ENCODE measurements around the gene ADGRV1.

The ADGRV1 gene

GRCh38 chr5:90547072-90547536, 11.5 kb upstream of the ADGRV1 start:
- Histone ChIP-seq H3K36me3 (ENCODE audit: low read depth) (no peaks in the 10 kb centered on the region), H3K27ac (ENCODE audit: poor library complexity, severe bottlenecking) (no peak overlapping the region), H3K27me3 (ENCODE audit: insufficient read depth, poor library complexity, severe bottlenecking) (peaks cover 19% of the 10 kb centered on the region), H3K9me3 (ENCODE audit: severe bottlenecking) (no peaks in the 10 kb centered on the region), H3K4me1 (ENCODE audit: insufficient read depth, poor library complexity, severe bottlenecking) (no peaks in the 10 kb centered on the region), H3K4me3 (ENCODE audit: severe bottlenecking) (no peak overlapping the region)
- DNase-seq (ENCODE audit: low spot score) (no peak), ATAC-seq (ENCODE audit: low read depth) (no peak)
- no peak for TF ChIP-seq CTCF (IDR thresholded peaks at IDR 0.05; ENCODE audit: poor library complexity, severe bottlenecking)

GRCh38 chr5:90548069-90548593, 10.5 kb upstream of the ADGRV1 start:
- H3K4me3 ChIP-seq (ENCODE audit: severe bottlenecking), result no peak overlapping the region
- no peak for TF ChIP-seq CTCF (IDR thresholded peaks at IDR 0.05; ENCODE audit: poor library complexity, severe bottlenecking)
- H3K27me3 ChIP-seq (ENCODE audit: insufficient read depth, poor library complexity, severe bottlenecking), result peaks cover 24% of the 10 kb centered on the region
- DNase-seq (ENCODE audit: low spot score), result no peak
- ATAC-seq (ENCODE audit: low read depth), result peak; percentile 73
- no peak overlapping the region for H3K27ac ChIP-seq (ENCODE audit: poor library complexity, severe bottlenecking)
- H3K9me3 ChIP-seq (ENCODE audit: severe bottlenecking), result no peaks in the 10 kb centered on the region
- H3K4me1 ChIP-seq (ENCODE audit: insufficient read depth, poor library complexity, severe bottlenecking), result no peaks in the 10 kb centered on the region
- no peaks in the 10 kb centered on the region for H3K36me3 ChIP-seq (ENCODE audit: low read depth)

- ATAC-seq (ENCODE audit: low read depth) (no peak), DNase-seq (ENCODE audit: low spot score) (no peak)
- H3K9me3 ChIP-seq (ENCODE audit: severe bottlenecking), result no peaks in the 10 kb centered on the region
- peaks cover 25% of the 10 kb centered on the region for H3K27me3 ChIP-seq (ENCODE audit: insufficient read depth, poor library complexity, severe bottlenecking)
- TF ChIP-seq CTCF (IDR thresholded peaks at IDR 0.05; ENCODE audit: poor library complexity, severe bottlenecking), result no peak
- no peaks in the 10 kb centered on the region for H3K4me1 ChIP-seq (ENCODE audit: insufficient read depth, poor library complexity, severe bottlenecking)
- H3K4me3 ChIP-seq (ENCODE audit: severe bottlenecking), result no peak overlapping the region
- H3K27ac ChIP-seq (ENCODE audit: poor library complexity, severe bottlenecking), result no peak overlapping the region
- H3K36me3 ChIP-seq (ENCODE audit: low read depth), result no peaks in the 10 kb centered on the region
Measured at GRCh38 chr5:90549223-90549622, 9.4 kb upstream of the ADGRV1 start.

- no peak overlapping the region for H3K4me3 ChIP-seq (ENCODE audit: severe bottlenecking)
- H3K27me3 ChIP-seq (ENCODE audit: insufficient read depth, poor library complexity, severe bottlenecking), result peaks cover 31% of the 10 kb centered on the region
- H3K27ac ChIP-seq (ENCODE audit: poor library complexity, severe bottlenecking), result no peak overlapping the region
- no peak for TF ChIP-seq CTCF (IDR thresholded peaks at IDR 0.05; ENCODE audit: poor library complexity, severe bottlenecking)
- H3K4me1 ChIP-seq (ENCODE audit: insufficient read depth, poor library complexity, severe bottlenecking), result no peaks in the 10 kb centered on the region
- H3K9me3 ChIP-seq (ENCODE audit: severe bottlenecking), result no peaks in the 10 kb centered on the region
- no peak for DNase-seq (ENCODE audit: low spot score)
- H3K36me3 ChIP-seq (ENCODE audit: low read depth), result no peaks in the 10 kb centered on the region
- no peak for ATAC-seq (ENCODE audit: low read depth)
Measured at GRCh38 chr5:90549729-90550275, 8.8 kb upstream of the ADGRV1 start.

- TF ChIP-seq CTCF (IDR thresholded peaks at IDR 0.05; ENCODE audit: poor library complexity, severe bottlenecking), result no peak
- Histone ChIP-seq H3K9me3 (ENCODE audit: severe bottlenecking) (no peaks in the 10 kb centered on the region), H3K4me3 (ENCODE audit: severe bottlenecking) (no peak overlapping the region), H3K27me3 (ENCODE audit: insufficient read depth, poor library complexity, severe bottlenecking) (peaks cover 37% of the 10 kb centered on the region), H3K27ac (ENCODE audit: poor library complexity, severe bottlenecking) (no peak overlapping the region), H3K4me1 (ENCODE audit: insufficient read depth, poor library complexity, severe bottlenecking) (no peaks in the 10 kb centered on the region), H3K36me3 (ENCODE audit: low read depth) (no peaks in the 10 kb centered on the region)
- DNase-seq (ENCODE audit: low spot score) (no peak), ATAC-seq (ENCODE audit: low read depth) (no peak)
Measured at GRCh38 chr5:90550963-90551362, 7.6 kb upstream of the ADGRV1 start.
